Superior temporal gyrus (tissue), 1 donor: Measurements from ENCODE around the gene CNBP.

Experiments
- DNase-seq: peaks from one replicate; pipeline ENCODE4 v3.0.0-alpha.2; 2016; ENCODE audit errors: extremely low spot score

Gene CNBP

DNA sequence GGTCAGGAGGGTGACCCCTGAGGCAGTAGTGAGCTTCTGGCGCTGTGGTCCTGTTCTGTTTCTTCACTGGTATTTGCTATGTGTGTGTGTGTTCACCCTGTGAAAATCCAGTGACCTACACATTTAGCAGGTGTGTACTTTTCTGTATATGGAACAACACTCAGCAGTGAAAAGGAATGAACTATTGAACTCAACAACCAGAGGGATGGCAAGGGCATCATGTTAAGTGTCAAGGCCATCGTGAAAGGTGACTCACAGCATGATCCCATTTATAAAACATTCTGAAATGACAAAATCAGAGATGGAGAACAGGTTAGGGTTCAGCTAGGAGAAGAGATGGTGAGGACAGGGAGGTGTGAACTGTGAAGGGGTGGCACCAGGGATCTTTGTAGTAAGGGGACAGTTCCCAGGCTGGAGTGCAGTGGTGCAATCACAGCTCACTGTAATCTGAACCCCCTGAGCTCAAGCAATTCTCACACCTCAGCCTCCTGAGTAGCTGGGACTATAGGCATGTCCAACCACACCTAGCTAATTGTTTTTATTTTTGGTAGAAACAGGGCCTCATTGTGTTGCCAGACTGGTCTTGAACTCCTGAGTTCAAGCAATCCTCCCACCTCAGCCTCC, 52.1 kb downstream of the CNBP start:
- no peak for DNase-seq

DNA sequence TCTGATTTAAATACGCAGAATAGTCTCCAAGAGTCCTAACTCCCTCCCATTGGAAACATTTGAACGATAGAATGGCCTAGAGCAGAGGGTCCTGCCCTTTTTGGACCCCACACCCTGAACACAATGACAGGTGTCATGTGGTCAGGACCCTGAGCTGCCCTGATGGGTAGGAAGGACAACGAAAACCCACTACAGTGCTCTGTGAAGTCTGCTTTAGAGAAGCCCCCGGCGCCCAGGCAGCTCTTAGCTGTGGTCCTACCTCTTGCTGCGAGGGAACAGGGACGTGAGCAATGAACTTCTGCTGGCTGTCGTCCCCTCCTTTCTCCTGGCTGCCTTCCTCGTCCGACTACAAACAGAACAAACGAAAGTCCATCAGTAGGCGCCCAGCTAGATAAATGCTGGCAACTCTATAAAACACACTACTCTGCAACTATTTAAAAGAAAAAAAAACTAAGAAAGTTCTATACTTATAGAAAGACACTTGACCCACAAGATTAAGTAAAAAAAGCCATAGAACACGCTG, 53.3 kb downstream of the CNBP start:
- DNase-seq, result no peak

DNA sequence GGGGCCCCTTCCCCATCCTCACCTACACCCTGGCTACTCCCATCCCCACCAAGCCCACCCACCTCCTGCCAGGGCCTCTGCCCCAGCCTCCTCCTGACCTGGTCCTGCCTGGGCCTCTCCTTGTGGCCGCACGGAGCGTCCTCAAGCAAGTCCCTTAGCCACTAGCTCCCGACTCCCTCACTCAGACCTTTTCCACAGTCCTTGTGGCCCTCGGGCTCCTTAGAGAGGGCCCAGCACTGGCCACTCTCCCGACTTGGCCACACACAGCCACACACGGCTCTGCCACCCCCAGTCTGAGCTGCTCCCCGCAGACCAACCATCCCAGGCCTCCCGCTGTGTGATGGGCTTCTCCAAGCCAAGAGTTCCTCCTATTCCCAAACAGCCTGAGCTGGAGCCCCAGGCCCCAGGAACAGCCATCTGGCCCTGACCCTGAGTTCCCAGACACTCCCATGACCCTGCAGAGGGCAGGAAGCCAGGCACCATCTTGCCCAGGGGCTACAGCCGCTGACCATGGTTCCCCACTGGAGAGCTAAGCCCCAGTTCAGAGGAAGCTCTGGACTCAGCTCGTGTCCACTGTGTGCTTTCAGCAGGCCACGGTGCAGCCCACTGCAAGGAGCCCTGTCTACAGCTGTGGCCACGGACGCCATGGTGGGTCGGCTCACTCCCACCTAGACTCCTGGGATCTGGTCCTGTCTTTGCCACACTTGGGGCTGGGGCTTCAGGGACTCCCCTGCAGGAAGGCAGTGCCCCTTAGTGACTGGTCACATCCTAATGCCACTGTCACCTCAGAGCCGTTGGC, 55.1 kb downstream of the CNBP start:
- DNase-seq, result no peak

DNA sequence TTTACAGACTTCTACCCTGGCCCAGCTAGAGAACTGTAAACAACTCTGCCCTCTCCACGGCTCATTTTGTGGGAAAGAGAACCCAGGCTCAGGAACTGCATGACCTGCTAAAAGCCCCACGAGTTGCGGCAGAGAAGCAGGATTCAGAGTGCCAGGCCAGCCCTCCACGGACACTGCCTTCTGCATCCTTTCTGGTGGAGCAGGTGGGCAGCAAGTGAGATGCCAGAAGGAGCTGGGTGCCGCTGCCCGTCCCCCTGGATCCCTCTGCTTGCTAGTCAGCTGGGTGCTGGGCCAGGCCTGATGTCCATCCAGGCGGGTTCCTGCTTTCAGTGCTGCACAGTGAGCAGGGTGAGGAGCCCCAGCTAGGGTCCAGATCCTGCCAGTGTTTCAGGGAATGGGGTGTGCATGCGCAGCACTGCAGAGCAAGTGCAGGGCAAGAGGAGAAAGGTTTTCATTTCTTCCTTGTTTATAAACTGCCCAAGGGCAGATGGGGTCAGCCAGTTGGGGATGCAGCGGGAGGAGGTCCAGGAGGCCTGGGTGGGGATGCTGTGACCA, 56.9 kb downstream of the CNBP start:
- DNase-seq, result no peak

DNA sequence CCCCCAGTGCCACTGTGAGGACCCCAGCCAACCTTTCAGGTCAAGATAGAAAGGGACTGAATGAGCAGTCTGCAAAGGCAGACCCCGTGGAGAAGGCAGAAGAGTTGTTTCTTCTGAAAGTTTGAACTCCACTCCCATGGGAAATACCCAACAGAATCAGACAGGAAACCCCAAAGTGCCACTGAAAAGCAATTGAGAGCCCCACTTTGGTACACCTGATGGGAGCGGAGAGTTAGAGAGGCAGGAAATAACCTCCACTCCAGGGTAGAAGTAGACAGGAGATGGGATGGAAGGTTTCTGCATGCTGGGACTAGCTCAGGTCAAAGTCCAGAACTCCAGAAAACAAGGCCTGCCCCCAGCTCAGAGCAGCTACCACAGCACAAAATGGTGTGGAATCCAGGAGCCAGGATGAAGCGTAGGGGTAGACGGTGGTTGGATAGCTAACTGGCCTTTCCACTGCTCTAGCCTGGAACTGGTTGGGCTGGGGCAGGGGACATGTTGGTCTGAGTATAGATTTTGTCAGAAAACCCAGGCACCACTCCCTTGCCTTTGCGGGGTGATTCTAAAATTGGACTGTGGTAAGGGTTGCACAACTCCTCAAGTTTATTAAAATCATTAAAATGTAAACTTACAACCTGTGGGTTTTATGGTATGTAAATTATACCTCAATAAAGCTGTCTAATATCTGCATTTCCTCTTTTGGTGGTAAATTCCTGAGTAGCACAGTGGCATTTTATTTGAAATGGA, 60.2 kb downstream of the CNBP start:
- no peak for DNase-seq

DNA sequence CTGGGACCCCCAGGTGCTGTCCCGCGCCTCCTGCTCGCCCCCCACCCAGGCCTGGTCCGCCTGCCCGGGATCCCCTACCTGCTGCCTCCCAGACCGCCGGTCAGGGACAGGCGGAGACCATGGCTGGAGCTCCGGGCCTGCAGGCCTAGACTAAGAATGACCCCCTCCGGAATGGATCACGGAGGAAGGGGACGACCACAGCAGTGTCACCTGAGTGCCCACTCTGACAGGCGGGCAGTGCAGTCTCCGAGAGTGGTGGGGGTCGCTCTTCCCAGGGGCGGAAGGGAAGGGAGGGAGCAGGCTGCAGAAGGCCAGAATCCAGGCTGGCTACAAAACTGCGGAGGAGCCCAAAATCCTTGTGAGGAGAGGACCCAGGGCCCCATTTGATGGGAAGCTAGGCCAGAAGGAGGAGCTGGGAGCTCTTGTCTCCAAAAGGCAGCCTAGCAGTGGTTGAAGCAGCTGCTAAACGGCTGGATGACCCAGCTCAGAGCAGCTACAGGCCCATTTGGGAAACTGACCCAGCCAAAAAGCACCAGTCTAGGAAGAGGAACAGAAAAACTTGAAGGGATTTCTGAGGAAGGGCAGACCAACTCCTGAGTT, 61.2 kb downstream of the CNBP start:
- no peak for DNase-seq

DNA sequence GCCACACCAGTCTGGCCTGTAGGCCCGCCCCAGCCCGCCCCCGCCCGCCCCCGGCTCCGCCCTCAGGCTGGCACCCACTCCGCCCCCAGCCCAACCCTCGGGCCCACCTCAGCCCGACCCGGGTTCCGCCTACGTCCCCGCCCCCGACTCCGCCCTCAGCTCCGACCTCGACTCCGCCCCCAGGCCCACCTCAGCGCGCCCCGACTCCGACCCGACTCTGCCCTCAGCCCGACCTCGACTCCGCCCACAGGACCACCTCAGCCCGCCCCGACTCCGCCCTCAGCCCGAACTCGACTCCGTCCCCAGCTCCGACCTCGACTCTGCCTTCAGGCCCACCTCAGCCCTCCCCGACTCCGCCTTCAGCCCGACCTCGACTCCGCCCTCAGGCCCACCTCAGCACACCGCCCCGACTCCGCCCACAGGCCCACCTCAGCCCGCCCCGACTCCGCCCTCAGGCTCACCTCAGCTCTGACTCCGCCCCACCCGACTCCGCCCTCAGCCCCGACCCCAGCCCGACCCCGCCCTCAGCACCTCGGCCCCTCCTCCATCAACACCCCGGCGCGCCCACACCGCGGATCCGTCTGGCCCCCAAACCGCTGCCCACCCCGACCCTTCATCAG, 61.8 kb downstream of the CNBP start, which contains the start of gene RAB43:
Gene RAB43, minus strand, starts transcription at position 13 of the 620 bp plus-strand sequence. CDS start 315 bp downstream, outside the sequence.
- peak; percentile 37 for DNase-seq

DNA sequence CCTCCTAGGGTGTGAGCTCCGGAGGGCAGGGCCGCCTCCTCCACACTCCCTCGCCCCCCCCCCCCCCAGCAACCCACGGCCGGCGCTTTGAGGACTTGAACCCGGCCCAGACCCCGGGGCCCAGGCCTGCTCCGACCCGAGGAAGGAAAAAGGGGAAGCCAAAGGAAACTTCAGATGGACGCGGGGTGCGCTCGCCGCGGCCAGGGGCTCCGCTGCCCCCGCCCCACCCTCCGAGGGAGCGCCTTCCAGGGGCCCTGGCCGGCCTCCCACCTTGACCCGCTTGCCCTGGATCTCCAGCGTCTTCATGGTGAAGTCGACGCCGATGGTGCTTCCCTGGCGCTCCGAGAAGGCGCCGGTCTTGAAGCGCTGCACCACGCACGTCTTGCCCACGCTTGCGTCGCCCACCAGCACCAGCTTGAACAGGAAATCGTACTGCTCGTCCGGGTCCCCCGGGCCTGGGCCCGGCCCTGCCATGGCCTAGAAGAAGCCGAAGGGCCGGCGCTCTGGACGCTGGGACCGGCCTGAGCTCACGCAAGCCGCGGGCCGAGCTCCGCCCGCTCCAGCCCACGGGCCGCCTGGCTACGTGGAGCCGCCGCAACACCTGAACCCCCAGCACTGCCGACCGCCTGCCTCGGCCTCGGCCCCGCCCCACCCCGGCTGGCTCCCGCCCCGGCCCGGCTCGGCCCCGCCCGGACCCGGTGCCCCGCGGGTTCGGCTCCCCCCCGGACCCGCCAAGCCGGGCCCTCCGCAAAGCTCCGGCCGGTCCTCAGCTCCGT, 62.5 kb downstream of the CNBP start:
- no peak for DNase-seq

DNA sequence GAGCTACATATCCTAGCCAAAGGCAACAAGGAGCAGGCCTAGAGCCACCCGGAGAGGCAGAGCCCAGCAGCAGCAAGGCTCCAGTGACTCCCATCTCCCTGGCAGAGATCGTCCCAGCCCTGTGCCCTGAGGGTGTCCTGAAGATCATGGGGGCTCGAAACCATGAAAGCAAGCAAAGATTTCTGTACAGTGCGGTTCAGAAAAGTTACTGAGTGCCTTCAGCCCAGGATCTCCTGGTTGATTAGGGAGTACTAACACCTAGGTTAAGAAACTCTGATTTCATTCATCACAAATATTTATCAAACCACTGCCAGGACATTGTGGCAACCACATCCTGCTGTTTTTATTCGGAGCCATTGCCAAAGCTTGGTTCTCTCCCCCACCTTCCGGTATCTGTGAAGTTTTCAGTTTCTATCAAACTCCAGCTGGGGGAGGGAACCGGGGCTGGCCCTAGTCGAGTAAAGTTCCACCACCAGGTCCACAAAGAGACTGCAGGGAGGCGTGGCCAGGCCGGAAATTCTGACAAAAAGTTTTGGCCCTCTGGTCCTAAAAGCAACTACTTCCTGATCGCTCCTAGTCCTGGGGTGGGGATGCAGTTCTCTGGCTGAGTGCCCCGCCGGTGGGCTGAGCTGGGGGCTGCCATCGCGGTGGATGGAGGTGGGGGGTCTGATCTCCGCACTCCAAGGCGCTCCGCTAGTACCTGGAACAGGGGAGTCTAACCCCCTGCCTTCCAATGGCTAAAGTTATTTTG, 63.3 kb downstream of the CNBP start:
- DNase-seq, result peak; percentile 49

DNA sequence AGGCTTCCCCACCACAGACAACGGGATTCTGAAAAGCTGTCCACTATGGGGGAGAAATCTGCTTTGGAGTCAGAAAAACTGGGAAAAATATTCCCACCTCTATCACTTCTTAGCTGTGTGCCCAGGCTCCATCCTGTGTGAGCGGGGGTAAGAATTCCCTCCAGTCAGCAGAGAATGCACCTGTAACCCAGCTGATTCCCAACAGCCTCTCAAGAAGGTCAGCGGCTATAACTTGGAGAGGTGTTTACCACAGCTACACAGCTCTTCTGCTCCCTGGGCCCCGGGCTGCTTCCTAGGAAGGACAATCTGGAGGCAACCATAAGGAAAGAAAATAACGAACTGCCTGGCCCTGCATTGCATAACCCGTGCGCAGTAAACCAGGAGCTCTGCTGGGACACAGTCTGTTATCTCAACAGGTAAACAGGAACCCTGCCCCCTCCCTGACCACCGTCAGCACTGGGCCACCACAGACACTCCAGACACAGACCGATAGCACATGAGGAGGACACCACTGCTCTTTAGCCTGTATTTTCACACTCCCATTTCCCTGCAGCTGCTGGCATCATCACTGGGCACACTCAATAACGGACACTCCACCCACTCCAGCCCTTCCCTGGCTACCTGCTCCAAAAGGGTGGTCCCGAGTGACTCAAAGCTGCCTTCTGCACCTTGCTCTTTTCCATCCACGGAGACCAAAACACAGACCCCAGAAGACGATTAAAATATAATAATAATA, 64.2 kb downstream of the CNBP start:
- no peak for DNase-seq

DNA sequence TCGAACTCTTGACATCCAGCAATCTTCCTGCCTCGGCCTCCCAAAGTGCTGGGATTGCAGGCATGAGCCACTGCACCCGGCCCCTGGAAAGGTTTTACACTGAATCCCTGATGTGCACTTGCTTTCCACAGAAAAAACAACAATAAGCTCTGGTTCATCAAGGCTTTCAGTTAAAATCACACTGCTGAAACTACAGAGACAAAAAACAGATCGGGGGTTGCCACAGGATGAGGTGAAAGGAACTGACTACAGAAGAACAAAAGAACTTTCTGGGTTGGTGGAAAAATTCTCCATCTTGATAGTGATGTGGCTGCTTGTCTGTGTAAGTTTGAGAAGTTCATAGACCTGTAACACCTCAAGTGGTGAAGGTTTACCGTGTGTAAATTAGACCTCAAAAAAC, 65.0 kb downstream of the CNBP start:
- no peak for DNase-seq
